K562 (cell line): Measurements from ENCODE around the gene SCAPER.

Source experiments
- ATF1 ChIP-seq, 2 experiments: fragments of 450-650 bp in 1 of 2; IDR thresholded peaks; 2 replicates each; pipeline ENCODE4 v1.6.1; 2016; ENCODE audit warnings: missing compliant biosample characterization in 1 of 2, missing genetic modification characterization in 1 of 2
- BDP1 ChIP-seq: IDR thresholded peaks from 3 replicates; pipeline ENCODE4 v1.6.1; 2011; ENCODE audit not compliant: insufficient read length, insufficient read depth
- DACH1 ChIP-seq: fragments of 450-650 bp; IDR thresholded peaks from 2 replicates; pipeline ENCODE4 v1.6.1; 2018; ENCODE audit not compliant: partially characterized antibody
- DNMT1 ChIP-seq: fragments of 450-650 bp; IDR thresholded peaks from 2 replicates; pipeline ENCODE4 v1.6.1; 2016; ENCODE audit warnings: antibody characterized with exemption, mild to moderate bottlenecking
- EZH2 ChIP-seq: IDR thresholded peaks from 2 replicates; pipeline ENCODE4 v1.6.1; 2012; ENCODE audit warnings: low read depth, mild to moderate bottlenecking, inconsistent platforms, low read length, borderline replicate concordance
- HDAC2 ChIP-seq: fragments of 450-650 bp; IDR thresholded peaks from 2 replicates; pipeline ENCODE4 v1.6.1; 2016; ENCODE audit warnings: mild to moderate bottlenecking
- POLR2AphosphoS5 ChIP-seq: IDR thresholded peaks from 2 replicates; pipeline ENCODE4 v1.6.1; 2011; ENCODE audit warnings: mild to moderate bottlenecking, low read depth, low read length, moderate library complexity; ENCODE audit not compliant: control insufficient read depth, insufficient read depth
- SETDB1 ChIP-seq: IDR thresholded peaks from one replicate; pipeline ENCODE4 v1.6.1; 2012; ENCODE audit warnings: low read length, control low read depth, inconsistent platforms
- ZBTB8A ChIP-seq: fragments of 450-650 bp; IDR thresholded peaks from 2 replicates; pipeline ENCODE4 v1.6.1; 2018; ENCODE audit warnings: mild to moderate bottlenecking, moderate library complexity; ENCODE audit not compliant: partially characterized antibody
- ZC3H4 ChIP-seq: sonication (generic); formaldehyde crosslinking; IDR thresholded peaks from 2 replicates; pipeline ENCODE4 v1.9.0; 2021; ENCODE audit warnings: missing genetic modification reagents, borderline replicate concordance
- ZNF253 ChIP-seq: fragments of 250-450 bp; sonication (Bioruptor Pico); conservative IDR thresholded peaks from 2 replicates; pipeline ENCODE4 v1.6.1; 2021; ENCODE audit warnings: mild to moderate bottlenecking
- TF ChIP-seq, protein P1 (sequence below): fragments of 450-650 bp; IDR thresholded peaks from 2 replicates; pipeline ENCODE4 v1.6.1; 2016; ENCODE audit warnings: mild to moderate bottlenecking, moderate library complexity
- TF ChIP-seq, protein P2 (sequence below), 3 experiments: IDR thresholded peaks in 2 of 3; conservative IDR thresholded peaks in 1 of 3; 2 replicates each; pipeline ENCODE4 v1.5.1; 2011 to 2012; ENCODE audit warnings: low read length in 3 of 3, mild to moderate bottlenecking in 3 of 3, control low read depth in 2 of 3, improper control_type of control experiment in 1 of 3, inconsistent platforms in 1 of 3, low read depth in 1 of 3, mixed read lengths in 1 of 3, moderate library complexity in 1 of 3; ENCODE audit not compliant: insufficient read depth in 2 of 3

DNA sequence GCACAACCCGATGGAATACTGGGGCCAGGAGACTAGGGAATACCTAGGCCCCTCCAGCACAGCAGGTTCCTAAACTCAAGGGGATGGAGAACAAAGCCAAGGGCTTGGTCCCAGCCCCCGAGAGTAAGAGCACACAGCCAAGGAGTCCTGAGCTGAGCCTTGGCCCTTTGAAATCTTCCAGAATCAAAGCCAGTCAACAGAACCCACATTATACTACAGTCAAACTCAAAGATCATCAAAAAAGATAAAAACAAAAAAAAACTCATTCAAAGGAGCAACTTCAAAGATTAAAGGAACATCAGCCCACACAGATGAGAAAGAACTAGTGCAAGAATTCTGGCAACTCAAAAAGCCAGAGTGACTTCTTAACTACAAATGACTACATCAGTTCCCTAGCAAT, 351.6 kb downstream of the SCAPER start:
- no peak for TF ChIP-seq BDP1
- TF ChIP-seq DNMT1 = no peak
- TF ChIP-seq, protein P1, sequence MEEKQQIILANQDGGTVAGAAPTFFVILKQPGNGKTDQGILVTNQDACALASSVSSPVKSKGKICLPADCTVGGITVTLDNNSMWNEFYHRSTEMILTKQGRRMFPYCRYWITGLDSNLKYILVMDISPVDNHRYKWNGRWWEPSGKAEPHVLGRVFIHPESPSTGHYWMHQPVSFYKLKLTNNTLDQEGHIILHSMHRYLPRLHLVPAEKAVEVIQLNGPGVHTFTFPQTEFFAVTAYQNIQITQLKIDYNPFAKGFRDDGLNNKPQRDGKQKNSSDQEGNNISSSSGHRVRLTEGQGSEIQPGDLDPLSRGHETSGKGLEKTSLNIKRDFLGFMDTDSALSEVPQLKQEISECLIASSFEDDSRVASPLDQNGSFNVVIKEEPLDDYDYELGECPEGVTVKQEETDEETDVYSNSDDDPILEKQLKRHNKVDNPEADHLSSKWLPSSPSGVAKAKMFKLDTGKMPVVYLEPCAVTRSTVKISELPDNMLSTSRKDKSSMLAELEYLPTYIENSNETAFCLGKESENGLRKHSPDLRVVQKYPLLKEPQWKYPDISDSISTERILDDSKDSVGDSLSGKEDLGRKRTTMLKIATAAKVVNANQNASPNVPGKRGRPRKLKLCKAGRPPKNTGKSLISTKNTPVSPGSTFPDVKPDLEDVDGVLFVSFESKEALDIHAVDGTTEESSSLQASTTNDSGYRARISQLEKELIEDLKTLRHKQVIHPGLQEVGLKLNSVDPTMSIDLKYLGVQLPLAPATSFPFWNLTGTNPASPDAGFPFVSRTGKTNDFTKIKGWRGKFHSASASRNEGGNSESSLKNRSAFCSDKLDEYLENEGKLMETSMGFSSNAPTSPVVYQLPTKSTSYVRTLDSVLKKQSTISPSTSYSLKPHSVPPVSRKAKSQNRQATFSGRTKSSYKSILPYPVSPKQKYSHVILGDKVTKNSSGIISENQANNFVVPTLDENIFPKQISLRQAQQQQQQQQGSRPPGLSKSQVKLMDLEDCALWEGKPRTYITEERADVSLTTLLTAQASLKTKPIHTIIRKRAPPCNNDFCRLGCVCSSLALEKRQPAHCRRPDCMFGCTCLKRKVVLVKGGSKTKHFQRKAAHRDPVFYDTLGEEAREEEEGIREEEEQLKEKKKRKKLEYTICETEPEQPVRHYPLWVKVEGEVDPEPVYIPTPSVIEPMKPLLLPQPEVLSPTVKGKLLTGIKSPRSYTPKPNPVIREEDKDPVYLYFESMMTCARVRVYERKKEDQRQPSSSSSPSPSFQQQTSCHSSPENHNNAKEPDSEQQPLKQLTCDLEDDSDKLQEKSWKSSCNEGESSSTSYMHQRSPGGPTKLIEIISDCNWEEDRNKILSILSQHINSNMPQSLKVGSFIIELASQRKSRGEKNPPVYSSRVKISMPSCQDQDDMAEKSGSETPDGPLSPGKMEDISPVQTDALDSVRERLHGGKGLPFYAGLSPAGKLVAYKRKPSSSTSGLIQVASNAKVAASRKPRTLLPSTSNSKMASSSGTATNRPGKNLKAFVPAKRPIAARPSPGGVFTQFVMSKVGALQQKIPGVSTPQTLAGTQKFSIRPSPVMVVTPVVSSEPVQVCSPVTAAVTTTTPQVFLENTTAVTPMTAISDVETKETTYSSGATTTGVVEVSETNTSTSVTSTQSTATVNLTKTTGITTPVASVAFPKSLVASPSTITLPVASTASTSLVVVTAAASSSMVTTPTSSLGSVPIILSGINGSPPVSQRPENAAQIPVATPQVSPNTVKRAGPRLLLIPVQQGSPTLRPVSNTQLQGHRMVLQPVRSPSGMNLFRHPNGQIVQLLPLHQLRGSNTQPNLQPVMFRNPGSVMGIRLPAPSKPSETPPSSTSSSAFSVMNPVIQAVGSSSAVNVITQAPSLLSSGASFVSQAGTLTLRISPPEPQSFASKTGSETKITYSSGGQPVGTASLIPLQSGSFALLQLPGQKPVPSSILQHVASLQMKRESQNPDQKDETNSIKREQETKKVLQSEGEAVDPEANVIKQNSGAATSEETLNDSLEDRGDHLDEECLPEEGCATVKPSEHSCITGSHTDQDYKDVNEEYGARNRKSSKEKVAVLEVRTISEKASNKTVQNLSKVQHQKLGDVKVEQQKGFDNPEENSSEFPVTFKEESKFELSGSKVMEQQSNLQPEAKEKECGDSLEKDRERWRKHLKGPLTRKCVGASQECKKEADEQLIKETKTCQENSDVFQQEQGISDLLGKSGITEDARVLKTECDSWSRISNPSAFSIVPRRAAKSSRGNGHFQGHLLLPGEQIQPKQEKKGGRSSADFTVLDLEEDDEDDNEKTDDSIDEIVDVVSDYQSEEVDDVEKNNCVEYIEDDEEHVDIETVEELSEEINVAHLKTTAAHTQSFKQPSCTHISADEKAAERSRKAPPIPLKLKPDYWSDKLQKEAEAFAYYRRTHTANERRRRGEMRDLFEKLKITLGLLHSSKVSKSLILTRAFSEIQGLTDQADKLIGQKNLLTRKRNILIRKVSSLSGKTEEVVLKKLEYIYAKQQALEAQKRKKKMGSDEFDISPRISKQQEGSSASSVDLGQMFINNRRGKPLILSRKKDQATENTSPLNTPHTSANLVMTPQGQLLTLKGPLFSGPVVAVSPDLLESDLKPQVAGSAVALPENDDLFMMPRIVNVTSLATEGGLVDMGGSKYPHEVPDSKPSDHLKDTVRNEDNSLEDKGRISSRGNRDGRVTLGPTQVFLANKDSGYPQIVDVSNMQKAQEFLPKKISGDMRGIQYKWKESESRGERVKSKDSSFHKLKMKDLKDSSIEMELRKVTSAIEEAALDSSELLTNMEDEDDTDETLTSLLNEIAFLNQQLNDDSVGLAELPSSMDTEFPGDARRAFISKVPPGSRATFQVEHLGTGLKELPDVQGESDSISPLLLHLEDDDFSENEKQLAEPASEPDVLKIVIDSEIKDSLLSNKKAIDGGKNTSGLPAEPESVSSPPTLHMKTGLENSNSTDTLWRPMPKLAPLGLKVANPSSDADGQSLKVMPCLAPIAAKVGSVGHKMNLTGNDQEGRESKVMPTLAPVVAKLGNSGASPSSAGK = no peak
- TF ChIP-seq POLR2AphosphoS5 = no peak
- TF ChIP-seq, protein P2, sequence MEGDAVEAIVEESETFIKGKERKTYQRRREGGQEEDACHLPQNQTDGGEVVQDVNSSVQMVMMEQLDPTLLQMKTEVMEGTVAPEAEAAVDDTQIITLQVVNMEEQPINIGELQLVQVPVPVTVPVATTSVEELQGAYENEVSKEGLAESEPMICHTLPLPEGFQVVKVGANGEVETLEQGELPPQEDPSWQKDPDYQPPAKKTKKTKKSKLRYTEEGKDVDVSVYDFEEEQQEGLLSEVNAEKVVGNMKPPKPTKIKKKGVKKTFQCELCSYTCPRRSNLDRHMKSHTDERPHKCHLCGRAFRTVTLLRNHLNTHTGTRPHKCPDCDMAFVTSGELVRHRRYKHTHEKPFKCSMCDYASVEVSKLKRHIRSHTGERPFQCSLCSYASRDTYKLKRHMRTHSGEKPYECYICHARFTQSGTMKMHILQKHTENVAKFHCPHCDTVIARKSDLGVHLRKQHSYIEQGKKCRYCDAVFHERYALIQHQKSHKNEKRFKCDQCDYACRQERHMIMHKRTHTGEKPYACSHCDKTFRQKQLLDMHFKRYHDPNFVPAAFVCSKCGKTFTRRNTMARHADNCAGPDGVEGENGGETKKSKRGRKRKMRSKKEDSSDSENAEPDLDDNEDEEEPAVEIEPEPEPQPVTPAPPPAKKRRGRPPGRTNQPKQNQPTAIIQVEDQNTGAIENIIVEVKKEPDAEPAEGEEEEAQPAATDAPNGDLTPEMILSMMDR (IDR thresholded peaks at IDR 0.05 in 2 of 3, conservative IDR thresholded peaks at IDR 0.05 in 1 of 3; ENCODE audit: insufficient read depth in 2 of 3, low read depth in 1 of 3, low read length in 3 of 3) = no peak
- TF ChIP-seq ZNF253 (CRISPR knock-in tag) = no peak
- no peak for TF ChIP-seq ZC3H4 (CRISPR knock-in tag)
- no peak for TF ChIP-seq EZH2
- TF ChIP-seq HDAC2 = no peak
- TF ChIP-seq SETDB1 = no peak
- no peak for TF ChIP-seq ATF1 (CRISPR knock-in tag; IDR thresholded peaks at IDR 0.05)
- no peak for TF ChIP-seq ATF1 (tag; IDR thresholded peaks at IDR 0.05)
- no peak for TF ChIP-seq ZBTB8A
- no peak for TF ChIP-seq DACH1
